K562 (cell line): ENCODE measurements around the gene UBXN11. TPM values are rescaled to one million over a fixed set of nuclear protein-coding genes. Genes with fewer than 3 reads are reported as not detected.

Experiments used
- COPS2 ChIP-seq: fragments of 450-650 bp; conservative IDR thresholded peaks from 2 replicates; pipeline ENCODE4 v1.6.1; 2016; ENCODE audit warnings: mild to moderate bottlenecking, moderate library complexity
- FOXM1 ChIP-seq, 2 experiments: fragments of 450-650 bp in 1 of 2; sonication (generic) in 1 of 2; formaldehyde crosslinking in 1 of 2; IDR thresholded peaks; 2 replicates each; pipeline versions ENCODE4 v1.6.1 to v1.9.0; 2017 to 2022; ENCODE audit warnings: low read depth in 2 of 2, mild to moderate bottlenecking in 2 of 2, missing genetic modification reagents in 1 of 2, moderate library complexity in 1 of 2
- HDAC8 ChIP-seq: fragments of 450-650 bp; IDR thresholded peaks from 2 replicates; pipeline ENCODE4 v1.6.1; 2016; ENCODE audit warnings: mild to moderate bottlenecking, missing genetic modification characterization, moderate library complexity, missing compliant biosample characterization
- MAX ChIP-seq: sonication (generic); formaldehyde crosslinking; IDR thresholded peaks from 2 replicates; pipeline ENCODE4 v1.9.0; 2022; ENCODE audit warnings: mild to moderate bottlenecking, missing genetic modification reagents
- MBD1 ChIP-seq: fragments of 250-450 bp; sonication (Bioruptor Pico); IDR thresholded peaks from 2 replicates; pipeline ENCODE4 v1.8.0; 2022; ENCODE audit warnings: inconsistent platforms
- SNRNP70 ChIP-seq: fragments of 200-400 bp; formaldehyde crosslinking; optimal IDR thresholded peaks from 2 replicates; pipeline ENCODE3; 2017; ENCODE audit warnings: low read depth, low read length
- SUPT5H ChIP-seq: fragments of 450-650 bp; IDR thresholded peaks from 2 replicates; pipeline ENCODE4 v1.6.1; 2016
- TEAD1 ChIP-seq, 2 experiments: fragments of 450-650 bp in 1 of 2; sonication (generic) in 1 of 2; formaldehyde crosslinking; IDR thresholded peaks; 2 replicates each; pipeline versions ENCODE4 v1.4.0 to v1.8.0; 2020 to 2022; ENCODE audit warnings: mild to moderate bottlenecking in 2 of 2, missing genetic modification reagents in 1 of 2
- ZFP36 ChIP-seq: fragments of 150-350 bp; IDR thresholded peaks from 2 replicates; pipeline ENCODE4 v1.6.1; 2018; ENCODE audit warnings: low read length, low read depth; ENCODE audit not compliant: partially characterized antibody
- ZNF134 ChIP-seq: fragments of 250-450 bp; sonication (Bioruptor Pico); conservative IDR thresholded peaks from 2 replicates; pipeline ENCODE4 v1.4.0; 2020
- ZNF140 ChIP-seq: fragments of 250-450 bp; sonication (Bioruptor Pico); IDR thresholded peaks from 2 replicates; pipeline ENCODE4 v1.8.0; 2021; ENCODE audit warnings: moderate library complexity, mild to moderate bottlenecking, inconsistent platforms
- ZNF282 ChIP-seq: sonication (generic); formaldehyde crosslinking; IDR thresholded peaks from 2 replicates; pipeline ENCODE4 v1.8.1; 2023; ENCODE audit warnings: missing genetic modification reagents
- polyA plus RNA-seq, 8 experiments: library from polyadenylated mRNA; depleted of rRNA in 4 of 8; stranded (reverse) in 5 of 8; unstranded in 3 of 8; fragments of >200 nt; fragmentation: Nextera tagmentation in 2 of 8; fragmentation: Illumina TruSeq in 1 of 8; extraction: Ambion mirVana in 2 of 8; extraction: Trizol in 1 of 8; gene quantifications; 2 replicates each; pipeline versions ENCODE4 v1.2.1 to v1.2.3, GENCODE V29; 2011 to 2014; ENCODE audit warnings: inconsistent platforms in 1 of 8, missing spikeins in 1 of 8
- total RNA-seq, 7 experiments: library from RNA; depleted of rRNA in 6 of 7; stranded (reverse); fragments of >200 nt in 6 of 7; fragmentation: Illumina TruSeq in 2 of 7; extraction: Trizol in 2 of 7; gene quantifications; 2 replicates each; pipeline versions ENCODE4 v1.2.1 to v1.2.3, GENCODE V29; 2011 to 2021; ENCODE audit warnings: low replicate concordance in 1 of 7
- TF ChIP-seq, protein P1 (sequence below), 3 experiments: fragments of 200-800 bp in 1 of 3; fragments of 250-450 bp in 1 of 3; fragments of 450-650 bp in 1 of 3; sonication (Bioruptor Pico) in 1 of 3; sonication (Bioruptor generic) in 1 of 3; formaldehyde crosslinking in 1 of 3; IDR thresholded peaks; 2 replicates each; pipeline versions ENCODE4 v1.6.1 to v1.8.0; 2016 to 2022; ENCODE audit warnings: mild to moderate bottlenecking in 2 of 3, missing genetic modification characterization in 2 of 3, missing compliant biosample characterization in 1 of 3, moderate library complexity in 1 of 3
- TF ChIP-seq, protein P2 (sequence below): fragments of 250-450 bp; sonication (Bioruptor Pico); IDR thresholded peaks from 2 replicates; pipeline ENCODE4 v1.5.0; 2020; ENCODE audit warnings: mild to moderate bottlenecking
- TF ChIP-seq, protein P3 (sequence below): fragments of 250-450 bp; sonication (Bioruptor Pico); IDR thresholded peaks from 2 replicates; pipeline ENCODE4 v1.4.0; 2020
- TF ChIP-seq, protein P4 (sequence below): sonication (generic); formaldehyde crosslinking; IDR thresholded peaks from 2 replicates; pipeline ENCODE4 v1.8.0; 2022; ENCODE audit warnings: mild to moderate bottlenecking, missing genetic modification reagents

The UBXN11 gene
- total and polyA plus RNA-seq, 9 of the 15 experiments (the other 6 are each of a cell fraction or from before 2014, with no cell fraction given) = 0.48 to 34.3 (median 11.3) TPM

DNA sequence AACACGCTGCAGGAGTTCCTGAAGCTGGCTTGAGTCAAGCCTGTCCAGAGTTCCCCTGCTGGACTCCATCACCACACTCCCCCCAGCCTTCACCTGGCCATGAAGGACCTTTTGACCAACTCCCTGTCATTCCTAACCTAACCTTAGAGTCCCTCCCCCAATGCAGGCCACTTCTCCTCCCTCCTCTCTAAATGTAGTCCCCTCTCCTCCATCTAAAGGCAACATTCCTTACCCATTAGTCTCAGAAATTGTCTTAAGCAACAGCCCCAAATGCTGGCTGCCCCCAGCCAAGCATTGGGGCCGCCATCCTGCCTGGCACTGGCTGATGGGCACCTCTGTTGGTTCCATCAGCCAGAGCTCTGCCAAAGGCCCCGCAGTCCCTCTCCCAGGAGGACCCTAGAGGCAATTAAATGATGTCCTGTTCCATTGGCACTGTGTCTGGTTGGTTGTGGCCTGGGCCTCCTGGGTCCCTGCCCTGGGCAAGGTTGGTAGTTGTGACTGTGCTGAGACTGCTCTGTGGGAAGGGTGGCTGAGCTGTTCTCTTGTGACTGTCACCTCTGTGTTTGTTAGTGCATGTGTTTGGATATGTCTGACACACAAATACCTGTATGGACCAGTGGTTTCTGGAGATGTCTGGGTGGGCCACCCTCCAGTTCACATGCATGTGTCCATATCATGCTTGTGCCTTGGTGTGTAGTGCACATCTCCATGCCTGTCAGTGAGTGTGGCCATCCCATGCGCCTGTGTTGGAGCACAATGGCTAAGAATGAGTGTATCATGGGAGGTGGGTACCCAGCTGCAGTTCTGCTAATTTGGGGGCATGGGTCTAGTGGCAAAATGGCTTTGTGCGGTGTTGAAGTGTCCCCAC is 25.1 kb downstream of the UBXN11 start (continued):
- TF ChIP-seq SUPT5H (peak; percentile 59), HDAC8 (tag) (no peak), SNRNP70 (no peak), ZNF140 (CRISPR knock-in tag) (no peak), COPS2 (no peak), MBD1 (no peak), MAX (peak; percentile 64), TEAD1 (CRISPR knock-in tag; IDR thresholded peaks at IDR 0.05) (peak in 1 of 2 experiments; percentile 21; a peak in 1 of 4 replicates), ZNF282 (CRISPR knock-in tag) (no peak), ZFP36 (no peak), ZNF134 (CRISPR knock-in tag) (no peak), FOXM1 (IDR thresholded peaks at IDR 0.05; ENCODE audit: low read depth) (no peak), FOXM1 (CRISPR knock-in tag; IDR thresholded peaks at IDR 0.05; ENCODE audit: low read depth) (0 out of 2 replicates have a peak, but pooled peaks have one; percentile 80)
- TF ChIP-seq, protein P1, sequence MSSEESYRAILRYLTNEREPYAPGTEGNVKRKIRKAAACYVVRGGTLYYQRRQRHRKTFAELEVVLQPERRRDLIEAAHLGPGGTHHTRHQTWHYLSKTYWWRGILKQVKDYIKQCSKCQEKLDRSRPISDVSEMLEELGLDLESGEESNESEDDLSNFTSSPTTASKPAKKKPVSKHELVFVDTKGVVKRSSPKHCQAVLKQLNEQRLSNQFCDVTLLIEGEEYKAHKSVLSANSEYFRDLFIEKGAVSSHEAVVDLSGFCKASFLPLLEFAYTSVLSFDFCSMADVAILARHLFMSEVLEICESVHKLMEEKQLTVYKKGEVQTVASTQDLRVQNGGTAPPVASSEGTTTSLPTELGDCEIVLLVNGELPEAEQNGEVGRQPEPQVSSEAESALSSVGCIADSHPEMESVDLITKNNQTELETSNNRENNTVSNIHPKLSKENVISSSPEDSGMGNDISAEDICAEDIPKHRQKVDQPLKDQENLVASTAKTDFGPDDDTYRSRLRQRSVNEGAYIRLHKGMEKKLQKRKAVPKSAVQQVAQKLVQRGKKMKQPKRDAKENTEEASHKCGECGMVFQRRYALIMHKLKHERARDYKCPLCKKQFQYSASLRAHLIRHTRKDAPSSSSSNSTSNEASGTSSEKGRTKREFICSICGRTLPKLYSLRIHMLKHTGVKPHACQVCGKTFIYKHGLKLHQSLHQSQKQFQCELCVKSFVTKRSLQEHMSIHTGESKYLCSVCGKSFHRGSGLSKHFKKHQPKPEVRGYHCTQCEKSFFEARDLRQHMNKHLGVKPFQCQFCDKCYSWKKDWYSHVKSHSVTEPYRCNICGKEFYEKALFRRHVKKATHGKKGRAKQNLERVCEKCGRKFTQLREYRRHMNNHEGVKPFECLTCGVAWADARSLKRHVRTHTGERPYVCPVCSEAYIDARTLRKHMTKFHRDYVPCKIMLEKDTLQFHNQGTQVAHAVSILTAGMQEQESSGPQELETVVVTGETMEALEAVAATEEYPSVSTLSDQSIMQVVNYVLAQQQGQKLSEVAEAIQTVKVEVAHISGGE (CRISPR knock-in tag; IDR thresholded peaks at IDR 0.05) = no peak
- TF ChIP-seq, protein P2, sequence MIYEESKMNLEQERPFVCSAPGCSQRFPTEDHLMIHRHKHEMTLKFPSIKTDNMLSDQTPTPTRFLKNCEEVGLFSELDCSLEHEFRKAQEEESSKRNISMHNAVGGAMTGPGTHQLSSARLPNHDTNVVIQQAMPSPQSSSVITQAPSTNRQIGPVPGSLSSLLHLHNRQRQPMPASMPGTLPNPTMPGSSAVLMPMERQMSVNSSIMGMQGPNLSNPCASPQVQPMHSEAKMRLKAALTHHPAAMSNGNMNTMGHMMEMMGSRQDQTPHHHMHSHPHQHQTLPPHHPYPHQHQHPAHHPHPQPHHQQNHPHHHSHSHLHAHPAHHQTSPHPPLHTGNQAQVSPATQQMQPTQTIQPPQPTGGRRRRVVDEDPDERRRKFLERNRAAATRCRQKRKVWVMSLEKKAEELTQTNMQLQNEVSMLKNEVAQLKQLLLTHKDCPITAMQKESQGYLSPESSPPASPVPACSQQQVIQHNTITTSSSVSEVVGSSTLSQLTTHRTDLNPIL (CRISPR knock-in tag) = no peak
- TF ChIP-seq, protein P3, sequence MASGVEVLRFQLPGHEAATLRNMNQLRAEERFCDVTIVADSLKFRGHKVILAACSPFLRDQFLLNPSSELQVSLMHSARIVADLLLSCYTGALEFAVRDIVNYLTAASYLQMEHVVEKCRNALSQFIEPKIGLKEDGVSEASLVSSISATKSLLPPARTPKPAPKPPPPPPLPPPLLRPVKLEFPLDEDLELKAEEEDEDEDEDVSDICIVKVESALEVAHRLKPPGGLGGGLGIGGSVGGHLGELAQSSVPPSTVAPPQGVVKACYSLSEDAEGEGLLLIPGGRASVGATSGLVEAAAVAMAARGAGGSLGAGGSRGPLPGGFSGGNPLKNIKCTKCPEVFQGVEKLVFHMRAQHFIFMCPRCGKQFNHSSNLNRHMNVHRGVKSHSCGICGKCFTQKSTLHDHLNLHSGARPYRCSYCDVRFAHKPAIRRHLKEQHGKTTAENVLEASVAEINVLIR (CRISPR knock-in tag) = no peak
- TF ChIP-seq, protein P4, sequence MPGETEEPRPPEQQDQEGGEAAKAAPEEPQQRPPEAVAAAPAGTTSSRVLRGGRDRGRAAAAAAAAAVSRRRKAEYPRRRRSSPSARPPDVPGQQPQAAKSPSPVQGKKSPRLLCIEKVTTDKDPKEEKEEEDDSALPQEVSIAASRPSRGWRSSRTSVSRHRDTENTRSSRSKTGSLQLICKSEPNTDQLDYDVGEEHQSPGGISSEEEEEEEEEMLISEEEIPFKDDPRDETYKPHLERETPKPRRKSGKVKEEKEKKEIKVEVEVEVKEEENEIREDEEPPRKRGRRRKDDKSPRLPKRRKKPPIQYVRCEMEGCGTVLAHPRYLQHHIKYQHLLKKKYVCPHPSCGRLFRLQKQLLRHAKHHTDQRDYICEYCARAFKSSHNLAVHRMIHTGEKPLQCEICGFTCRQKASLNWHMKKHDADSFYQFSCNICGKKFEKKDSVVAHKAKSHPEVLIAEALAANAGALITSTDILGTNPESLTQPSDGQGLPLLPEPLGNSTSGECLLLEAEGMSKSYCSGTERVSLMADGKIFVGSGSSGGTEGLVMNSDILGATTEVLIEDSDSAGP (CRISPR knock-in tag) = no peak
